ENCODE data around the gene SLC16A4. TPM values are rescaled to one million over a fixed set of nuclear protein-coding genes. Genes with fewer than 3 reads are reported as not detected.
A peak's percentile ranks its signal among the peaks of the same experiment; 100 is the strongest.
"Not testable (repeated sequence)": the region's sequence is repeated elsewhere in the genome, so short reads cannot be mapped to it uniquely, and the experiment has no call there.

The SLC16A4 gene
- total RNA-seq, 2 donors from 2014 or later, result 1.6 to 2.2 TPM

- intact Hi-C loops (cut with DNase I, micrococcal nuclease), result loop anchor here in 1 of 2 donors (5.0 kb wide), 1 partner anchor 50 kb away; no protein-coding TSS in a partner anchor
- ATAC-seq (peak; percentile 47), DNase-seq (peak; percentile 42 to 75)
Measured at GRCh38 chr1:110412576-110412975, 21.8 kb upstream of the SLC16A4 start.

GRCh38 chr1:110411173-110411735 is 20.4 kb upstream of the SLC16A4 start:
- intact Hi-C loops (cut with DNase I, micrococcal nuclease), result loop anchor here in 1 of 2 donors (5.0 kb wide), 1 partner anchor 51 kb away; no protein-coding TSS in a partner anchor
- ATAC-seq (no peak), DNase-seq (no peak)

GRCh38 chr1:110409316-110409715 is 18.5 kb upstream of the SLC16A4 start:
- ATAC-seq, result no peak
- intact Hi-C loops (cut with DNase I, micrococcal nuclease), result no loop called here
- no peak for DNase-seq

GRCh38 chr1:110408488-110408887 is 17.7 kb upstream of the SLC16A4 start:
- DNase-seq (no peak), ATAC-seq (no peak)
- intact Hi-C loops (cut with DNase I, micrococcal nuclease), result no loop called here

GRCh38 chr1:110407260-110408210 is 16.7 kb upstream of the SLC16A4 start, which contains the start of gene LAMTOR5:
Gene LAMTOR5, minus strand, starts transcription at chr1:110407694. Its CDS starts 74 bp downstream, at chr1:110407620.
- intact Hi-C loops (cut with DNase I, micrococcal nuclease), result no loop called here
- peak; percentile 96 for ATAC-seq
- peak; percentile 93 to 95 for DNase-seq

- intact Hi-C loops (cut with DNase I, micrococcal nuclease); ATAC-seq; DNase-seq: not testable (repeated sequence)
Measured at GRCh38 chr1:110406407-110406806, 15.6 kb upstream of the SLC16A4 start.

- intact Hi-C loops (cut with DNase I, micrococcal nuclease), result no loop called here
- ATAC-seq, result no peak
- DNase-seq, result no peak
Measured at GRCh38 chr1:110404401-110404800, 13.6 kb upstream of the SLC16A4 start.

GRCh38 chr1:110403805-110404204 is 13.0 kb upstream of the SLC16A4 start:
- intact Hi-C loops (cut with DNase I, micrococcal nuclease), result no loop called here

GRCh38 chr1:110396259-110396958 is 5.6 kb upstream of the SLC16A4 start:
- ATAC-seq; DNase-seq; intact Hi-C loops (cut with DNase I, micrococcal nuclease): not testable (repeated sequence)

More at GRCh38 chr1:110403805-110404204, 13.0 kb upstream of the SLC16A4 start:
- DNase-seq (no peak), ATAC-seq (no peak)

GRCh38 chr1:110394493-110394820 is 3.6 kb upstream of the SLC16A4 start:
- DNase-seq, result no peak
- ATAC-seq, result no peak
- intact Hi-C loops (cut with DNase I, micrococcal nuclease), result no loop called here

GRCh38 chr1:110393691-110394492 is 3.1 kb upstream of the SLC16A4 start:
- no peak for DNase-seq
- intact Hi-C loops (cut with DNase I, micrococcal nuclease), result no loop called here
- peak; percentile 94 for ATAC-seq

- no peak for ATAC-seq
- intact Hi-C loops (cut with DNase I, micrococcal nuclease), result no loop called here
- no peak for DNase-seq
Measured at GRCh38 chr1:110393286-110393685, 2.5 kb upstream of the SLC16A4 start.

GRCh38 chr1:110390096-110390495 is 730 bp downstream of the SLC16A4 start:
- ATAC-seq (no peak), DNase-seq (peak in 1 of 2 donors; percentile 36)
- intact Hi-C loops (cut with DNase I, micrococcal nuclease), result no loop called here

- DNase-seq, result no peak
- ATAC-seq, result no peak
- intact Hi-C loops (cut with DNase I, micrococcal nuclease), result no loop called here
Measured at GRCh38 chr1:110387048-110387754, 3.6 kb downstream of the SLC16A4 start.

GRCh38 chr1:110385369-110385768 is 5.5 kb downstream of the SLC16A4 start:
- no peak for ATAC-seq
- intact Hi-C loops (cut with DNase I, micrococcal nuclease), result no loop called here

GRCh38 chr1:110384581-110385321 is 6.1 kb downstream of the SLC16A4 start:
- DNase-seq (peak; percentile 58 to 78), ATAC-seq (peak; percentile 99)
- intact Hi-C loops (cut with DNase I, micrococcal nuclease), result no loop called here

More at GRCh38 chr1:110385369-110385768, 5.5 kb downstream of the SLC16A4 start:
- no peak for DNase-seq

GRCh38 chr1:110383251-110383990 is 7.4 kb downstream of the SLC16A4 start:
- DNase-seq (no peak), ATAC-seq (no peak)
- intact Hi-C loops (cut with DNase I, micrococcal nuclease), result no loop called here
